Thyroid gland (tissue), 4 donors: ENCODE data around the gene MORN4. TPM values are rescaled to one million over a fixed set of nuclear protein-coding genes. Genes with fewer than 3 reads are reported as not detected.
A peak's percentile ranks its signal among the peaks of the same experiment; 100 is the strongest.

Experiments used
- DNase-seq, 2 donors: peaks; one replicate each; pipeline ENCODE4 v3.0.0-alpha.2; 2019
- H3K27ac ChIP-seq, 3 donors: fragments of 200-600 bp; sonication (generic); 1 replicate in 2 of 3; 2 replicates in 1 of 3; pipeline ENCODE4 v1.5.1; 2016 to 2019; ENCODE audit warnings: mild to moderate bottlenecking in 1 of 3, moderate library complexity in 1 of 3
- H3K27me3 ChIP-seq: fragments of 200-600 bp; sonication (generic); one replicate; pipeline ENCODE4 v1.5.1; 2019
- H3K36me3 ChIP-seq, 2 donors: fragments of 200-600 bp; sonication (generic); one replicate each; pipeline ENCODE4 v1.5.1; 2016 to 2019
- H3K4me1 ChIP-seq, 2 donors: fragments of 200-600 bp; sonication (generic); one replicate each; pipeline ENCODE4 v1.5.1; 2017 to 2019
- H3K4me3 ChIP-seq, 3 donors: fragments of 200-600 bp; sonication (generic); replicated peaks in 1 of 3; 1 replicate in 2 of 3; 2 replicates in 1 of 3; pipeline ENCODE4 v1.5.1; 2016; ENCODE audit warnings: mild to moderate bottlenecking in 1 of 3
- H3K9me3 ChIP-seq: fragments of 200-600 bp; sonication (generic); one replicate; pipeline ENCODE4 v1.5.1; 2017
- CTCF ChIP-seq, 6 experiments: fragments of 200-600 bp in 3 of 6; fragments of 450-650 bp in 3 of 6; sonication (generic) in 3 of 6; IDR thresholded peaks; one replicate each; pipeline ENCODE4 v1.5.1; 2016 to 2019; ENCODE audit warnings: antibody characterized with exemption in 6 of 6, mild to moderate bottlenecking in 2 of 6, inconsistent platforms in 1 of 6, moderate library complexity in 1 of 6
- POLR2A ChIP-seq, 2 donors: fragments of 450-650 bp; IDR thresholded peaks; one replicate each; pipeline ENCODE4 v1.6.1; 2017; ENCODE audit warnings: antibody characterized with exemption in 2 of 2, mild to moderate bottlenecking in 2 of 2, moderate library complexity in 1 of 2
- WGBS, 2 donors: methylation state at CpG; one replicate each; pipeline ENCODE4 v1.1.5; 2017; 5-methylcytosine and 5-hydroxymethylcytosine counted together
- intact Hi-C: fragments of 100-400 bp; cut with DNase I; formaldehyde crosslinking; loops from one replicate; pipeline ENCODE4 v1.15.1; 2023
- total RNA-seq, 4 donors: library from RNA; depleted of rRNA; stranded (reverse); fragments of >200 nt; gene quantifications; one replicate each; pipeline ENCODE4 v1.2.3, GENCODE V29; 2016

The MORN4 gene
- 10 to 100 TPM in 2 of 4 donors, 1 to 10 TPM in 2; 4.6 to 18.9 (median 9.7) TPM for total RNA-seq

GRCh38 chr10:97632949-97633884 lies at the start of gene MORN4:
TSS of gene MORN4 (minus strand) at chr10:97633500. CDS start at chr10:97619653, 13,847 bp downstream.
- no peaks in the 10 kb centered on the region for H3K27me3 ChIP-seq
- intact Hi-C loops, result no loop called here
- H3K4me1 ChIP-seq, result peaks cover 0 to 6% of the 10 kb centered on the region in 2 donors
- TF ChIP-seq CTCF (IDR thresholded peaks at IDR 0.05) (no peak), POLR2A (IDR thresholded peaks at IDR 0.05) (peak in 1 of 2 donors; percentile 59)
- no peaks in the 10 kb centered on the region for H3K36me3 ChIP-seq
- H3K4me3 ChIP-seq, result peak within 1 kb of the TSS; percentile 21 to 66 (median 26)
- peak; percentile 95 to 96 for DNase-seq
- no peaks in the 10 kb centered on the region for H3K9me3 ChIP-seq
- WGBS, 2 donors, result 7% methylated on average over 26 to 48 of the region's 62 CpGs
- H3K27ac ChIP-seq, result peak within 1 kb of the TSS in 2 of 3 donors; percentile 26 to 62

GRCh38 chr10:97682042-97682441 lies 48.7 kb upstream of the MORN4 start:
- TF ChIP-seq CTCF (IDR thresholded peaks at IDR 0.05) (no peak), POLR2A (IDR thresholded peaks at IDR 0.05) (no peak)
- Histone ChIP-seq H3K4me3 (no peak overlapping the region), H3K27me3 (no peaks in the 10 kb centered on the region), H3K36me3 (peaks cover 0 to 2% of the 10 kb centered on the region in 2 donors), H3K4me1 (peaks cover 31 to 32% of the 10 kb centered on the region in 2 donors), H3K9me3 (no peaks in the 10 kb centered on the region), H3K27ac (no peak overlapping the region)
- DNase-seq, result no peak
- WGBS, 2 donors, result 89 to 94% methylated on average over 4 of the region's 4 CpGs
- intact Hi-C loops, result no loop called here

DNA sequence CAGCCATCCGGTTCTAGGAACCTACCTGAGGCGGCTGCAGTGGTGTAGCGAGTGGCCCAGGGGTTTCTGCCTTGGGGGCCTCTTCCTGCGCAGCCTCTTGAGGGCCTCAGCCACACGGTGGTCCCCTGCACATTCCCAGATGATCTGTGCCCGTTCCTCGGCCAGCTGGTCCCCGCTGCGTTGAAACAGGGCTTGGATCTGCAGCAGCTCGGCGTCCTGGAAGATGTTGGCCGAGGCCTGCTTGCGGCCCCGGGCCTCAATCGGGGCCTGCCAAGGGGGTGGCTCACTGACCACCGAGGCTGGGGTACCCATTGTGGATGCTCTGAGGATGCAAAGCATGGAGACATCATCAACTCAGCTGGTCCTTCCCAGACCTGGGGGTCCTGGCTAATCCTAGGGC lies 46.3 kb upstream of the MORN4 start:
- Histone ChIP-seq H3K27me3 (no peaks in the 10 kb centered on the region), H3K36me3 (peaks cover 13 to 18% of the 10 kb centered on the region in 2 donors), H3K27ac (no peak overlapping the region), H3K9me3 (no peaks in the 10 kb centered on the region), H3K4me3 (no peak overlapping the region), H3K4me1 (peaks cover 12 to 14% of the 10 kb centered on the region in 2 donors)
- 93 to 95% methylated on average over 13 to 16 of the region's 16 CpGs for WGBS, 2 donors
- DNase-seq, result no peak
- intact Hi-C loops, result loop anchor here (10.0 kb wide), 1 partner anchor 55 kb away; the partner anchor contains the start of gene ZFYVE27
- no peak for TF ChIP-seq POLR2A (IDR thresholded peaks at IDR 0.05)
- no peak for TF ChIP-seq CTCF (IDR thresholded peaks at IDR 0.05)

DNA sequence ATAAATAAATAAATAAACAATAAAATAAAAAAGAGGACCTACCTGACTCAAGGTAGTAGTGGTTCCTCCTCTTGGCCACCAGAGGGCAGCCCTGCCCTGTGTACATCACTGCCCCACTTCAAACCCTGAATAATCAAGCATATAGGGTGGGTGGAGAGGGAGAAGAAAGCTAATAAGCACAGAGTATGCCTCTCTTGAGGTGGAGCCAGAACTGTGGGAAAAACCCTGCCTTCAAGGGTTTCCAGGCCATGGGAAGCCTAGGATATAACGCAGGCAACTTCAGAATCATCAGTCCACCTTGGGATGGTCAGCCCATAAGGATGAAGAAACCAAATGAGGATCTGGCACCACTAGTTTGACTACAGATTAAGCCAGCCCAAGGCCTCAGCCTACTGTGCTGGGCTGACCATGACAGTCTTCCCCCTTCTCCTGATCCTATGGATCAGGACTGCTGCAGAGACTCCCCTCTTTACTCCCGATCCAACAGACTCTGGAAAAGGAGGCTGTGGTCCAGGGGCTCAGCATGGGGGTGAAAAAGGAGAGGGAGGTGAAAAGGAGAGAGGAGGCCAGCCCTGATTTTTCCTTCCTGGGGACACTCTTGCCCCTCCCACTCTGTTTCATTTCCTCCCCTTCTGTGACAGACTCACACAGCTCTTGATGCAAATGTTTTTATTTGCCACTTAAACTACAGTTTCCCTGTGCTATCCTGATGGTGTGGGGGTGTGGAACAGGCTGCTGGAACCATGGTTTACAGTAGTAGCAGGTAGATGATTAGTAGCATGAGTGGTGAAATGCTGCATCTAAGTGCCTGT lies 43.7 kb upstream of the MORN4 start:
- 88 to 95% methylated on average over 2 of the region's 2 CpGs for WGBS, 2 donors
- intact Hi-C loops, result loop anchor here (10.0 kb wide), 1 partner anchor 58 kb away; the partner anchor contains the start of gene ZFYVE27
- peak; percentile 29 to 47 for DNase-seq
- Histone ChIP-seq H3K27ac (no peak overlapping the region), H3K36me3 (peaks cover 27 to 36% of the 10 kb centered on the region in 2 donors), H3K4me1 (no peaks in the 10 kb centered on the region), H3K9me3 (no peaks in the 10 kb centered on the region), H3K4me3 (no peak overlapping the region), H3K27me3 (no peaks in the 10 kb centered on the region)
- TF ChIP-seq POLR2A (IDR thresholded peaks at IDR 0.05), result no peak
- TF ChIP-seq CTCF (IDR thresholded peaks at IDR 0.05), result peak; percentile 75 to 93 (median 82)
